Fibroblast of lung (primary cell): ENCODE data around the gene ASB18. TPM values are rescaled to one million over a fixed set of nuclear protein-coding genes. Genes with fewer than 3 reads are reported as not detected.

Experiments used
- DNase-seq, 2 donors: peaks; one replicate each; pipeline versions ENCODE4 v3.0.0 to v3.0.0-alpha.2; 2010; ENCODE audit warnings: low read depth in 2 of 2
- H2AFZ ChIP-seq: 2 replicates; pipeline ENCODE4 v1.5.1; 2012; ENCODE audit warnings: low read length, control low read depth, inconsistent platforms
- H3K27ac ChIP-seq: 2 replicates; pipeline ENCODE4 v1.5.1; 2011; ENCODE audit warnings: low read length, control low read depth; ENCODE audit not compliant: insufficient read depth
- H3K27me3 ChIP-seq: 2 replicates; pipeline ENCODE4 v1.5.1; 2011; ENCODE audit warnings: mild to moderate bottlenecking, low read length; ENCODE audit not compliant: control insufficient read depth, insufficient read depth
- H3K36me3 ChIP-seq: 2 replicates; pipeline ENCODE4 v1.5.1; 2011; ENCODE audit warnings: low read length; ENCODE audit not compliant: control insufficient read depth, insufficient read depth
- H3K4me1 ChIP-seq: 2 replicates; pipeline ENCODE4 v1.5.1; 2011; ENCODE audit warnings: low read length; ENCODE audit not compliant: control insufficient read depth, insufficient read depth; ENCODE audit errors: extremely low read depth
- H3K4me2 ChIP-seq: 2 replicates; pipeline ENCODE4 v1.5.1; 2011; ENCODE audit warnings: low read length, control low read depth; ENCODE audit not compliant: insufficient read depth; ENCODE audit errors: extremely low read depth
- H3K4me3 ChIP-seq, 4 experiments: fragments of 200-600 bp in 1 of 4; sonication (generic) in 1 of 4; replicated peaks in 1 of 4; 2 replicates each; pipeline ENCODE4 v1.5.1; 2011 to 2016; ENCODE audit warnings: low read length in 4 of 4, low read depth in 3 of 4, mild to moderate bottlenecking in 3 of 4, control low read depth in 2 of 4, inconsistent platforms in 1 of 4, mixed read lengths in 1 of 4; ENCODE audit not compliant: insufficient read depth in 1 of 4; ENCODE audit errors: control extremely low read depth in 1 of 4
- H3K79me2 ChIP-seq: 2 replicates; pipeline ENCODE4 v1.5.1; 2012; ENCODE audit warnings: mild to moderate bottlenecking, low read length, inconsistent platforms; ENCODE audit not compliant: control insufficient read depth, insufficient read depth
- H3K9ac ChIP-seq: 2 replicates; pipeline ENCODE4 v1.5.1; 2011; ENCODE audit warnings: mild to moderate bottlenecking, low read length, control low read depth; ENCODE audit not compliant: insufficient read depth
- H3K9me3 ChIP-seq: 2 replicates; pipeline ENCODE4 v1.5.1; 2012; ENCODE audit warnings: low read depth, low read length; ENCODE audit not compliant: control insufficient read depth, insufficient read depth
- H4K20me1 ChIP-seq: 2 replicates; pipeline ENCODE4 v1.5.1; 2011; ENCODE audit warnings: low read length; ENCODE audit not compliant: control insufficient read depth, insufficient read depth; ENCODE audit errors: extremely low read depth
- EZH2 ChIP-seq: IDR thresholded peaks from 2 replicates; pipeline ENCODE4 v1.5.1; 2012; ENCODE audit warnings: low read length, control low read depth, mild to moderate bottlenecking; ENCODE audit errors: missing control alignments
- polyA plus RNA-seq, 2 donors: library from polyadenylated mRNA; depleted of rRNA in 1 of 2; stranded (reverse) in 1 of 2; unstranded in 1 of 2; fragments of >200 nt; gene quantifications; 2 replicates each; pipeline ENCODE4 v1.2.1, GENCODE V29; 2011 to 2012; ENCODE audit warnings: missing spikeins in 1 of 2
- total RNA-seq: library from RNA; depleted of rRNA; stranded (reverse); fragments of >200 nt; gene quantifications from 2 replicates; pipeline ENCODE4 v1.2.1, GENCODE V29; 2014
- TF ChIP-seq, protein P1 (sequence below), 2 donors: IDR thresholded peaks in 1 of 2; conservative IDR thresholded peaks in 1 of 2; 1 replicate in 1 of 2; 2 replicates in 1 of 2; pipeline ENCODE4 v1.5.1; 2011 to 2012; ENCODE audit warnings: low read length in 2 of 2, control low read depth in 1 of 2, inconsistent platforms in 1 of 2, low read depth in 1 of 2, mild to moderate bottlenecking in 1 of 2

ASB18 gene
- total and polyA plus RNA-seq, 2 donors (not counting 1 experiment from before 2014, with no cell fraction given): not detected

DNA sequence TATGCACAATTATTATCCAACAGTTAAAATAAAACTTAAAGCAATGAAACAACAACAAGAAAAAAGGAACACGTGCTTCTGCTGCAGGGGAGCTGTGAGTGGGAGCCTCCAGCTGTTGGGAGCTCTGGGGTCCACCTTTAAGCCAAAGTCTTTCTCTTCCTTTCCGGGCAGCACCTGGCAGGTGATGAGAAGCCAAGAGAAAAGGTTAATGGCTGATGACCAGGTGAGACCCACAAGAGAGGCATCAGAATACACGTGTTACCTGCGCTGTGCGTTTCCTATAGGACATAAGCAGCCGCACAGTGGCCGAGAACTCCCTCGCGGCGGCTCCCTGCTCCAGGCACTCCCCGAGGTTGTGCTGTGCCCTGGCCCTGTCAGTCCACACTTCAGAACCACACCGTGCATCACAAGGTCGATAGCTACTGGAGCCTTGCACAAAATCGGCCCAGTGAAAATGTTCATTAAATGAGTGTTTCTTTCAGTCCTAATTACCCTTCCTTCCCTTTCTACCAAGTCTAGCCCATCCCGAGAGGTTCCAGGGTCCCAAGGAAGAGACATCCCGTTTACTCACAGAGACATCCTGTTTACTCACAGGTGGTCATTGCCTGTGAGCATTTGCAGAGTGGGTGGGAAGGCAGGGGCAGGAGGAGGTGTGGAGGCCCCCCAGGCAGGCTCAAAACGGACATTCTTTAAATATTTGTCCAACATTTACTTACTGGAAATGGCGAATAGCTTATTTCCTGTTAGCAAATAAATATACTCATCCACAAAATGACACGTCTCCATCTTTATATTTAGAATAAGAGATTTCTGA is 44.9 kb upstream of the ASB18 start:
- Histone ChIP-seq H3K9me3 (no peaks in the 10 kb centered on the region), H3K27me3 (no peaks in the 10 kb centered on the region), H3K27ac (no peak overlapping the region), H3K4me1 (no peaks in the 10 kb centered on the region), H3K4me2 (no peak overlapping the region), H3K36me3 (no peaks in the 10 kb centered on the region), H4K20me1 (no peaks in the 10 kb centered on the region), H3K4me3 (no peak overlapping the region), H2AFZ (no peak overlapping the region), H3K79me2 (no peaks in the 10 kb centered on the region), H3K9ac (no peak overlapping the region)
- TF ChIP-seq, protein P1, sequence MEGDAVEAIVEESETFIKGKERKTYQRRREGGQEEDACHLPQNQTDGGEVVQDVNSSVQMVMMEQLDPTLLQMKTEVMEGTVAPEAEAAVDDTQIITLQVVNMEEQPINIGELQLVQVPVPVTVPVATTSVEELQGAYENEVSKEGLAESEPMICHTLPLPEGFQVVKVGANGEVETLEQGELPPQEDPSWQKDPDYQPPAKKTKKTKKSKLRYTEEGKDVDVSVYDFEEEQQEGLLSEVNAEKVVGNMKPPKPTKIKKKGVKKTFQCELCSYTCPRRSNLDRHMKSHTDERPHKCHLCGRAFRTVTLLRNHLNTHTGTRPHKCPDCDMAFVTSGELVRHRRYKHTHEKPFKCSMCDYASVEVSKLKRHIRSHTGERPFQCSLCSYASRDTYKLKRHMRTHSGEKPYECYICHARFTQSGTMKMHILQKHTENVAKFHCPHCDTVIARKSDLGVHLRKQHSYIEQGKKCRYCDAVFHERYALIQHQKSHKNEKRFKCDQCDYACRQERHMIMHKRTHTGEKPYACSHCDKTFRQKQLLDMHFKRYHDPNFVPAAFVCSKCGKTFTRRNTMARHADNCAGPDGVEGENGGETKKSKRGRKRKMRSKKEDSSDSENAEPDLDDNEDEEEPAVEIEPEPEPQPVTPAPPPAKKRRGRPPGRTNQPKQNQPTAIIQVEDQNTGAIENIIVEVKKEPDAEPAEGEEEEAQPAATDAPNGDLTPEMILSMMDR (conservative IDR thresholded peaks at IDR 0.05 in 1 of 2, IDR thresholded peaks at IDR 0.05 in 1 of 2; ENCODE audit: low read depth in 1 of 2, low read length in 2 of 2): no peak
- TF ChIP-seq EZH2: no peak
- no peak for DNase-seq

DNA sequence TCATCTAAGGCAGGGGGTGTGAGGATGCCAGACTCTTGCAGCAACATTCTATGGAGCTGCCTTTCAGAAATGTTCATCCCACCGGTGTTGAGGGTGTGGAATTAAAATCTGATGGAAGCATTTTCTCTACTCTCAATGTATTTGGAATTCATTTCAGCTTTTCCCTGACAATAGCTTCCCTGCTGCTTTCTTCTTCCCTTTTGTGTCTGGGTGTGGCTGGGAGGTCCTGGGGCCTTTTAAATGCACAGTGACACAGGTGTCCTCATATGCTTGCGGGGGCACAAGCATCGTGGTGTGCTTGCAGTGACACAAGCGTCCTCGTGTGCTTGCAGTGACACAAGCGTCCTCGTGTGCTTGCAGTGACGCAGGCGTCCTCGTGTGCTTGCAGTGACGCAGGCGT is 43.4 kb upstream of the ASB18 start:
- Histone ChIP-seq H3K4me1 (no peaks in the 10 kb centered on the region), H3K79me2 (no peaks in the 10 kb centered on the region), H3K9ac (no peak overlapping the region), H4K20me1 (no peaks in the 10 kb centered on the region), H3K9me3 (no peaks in the 10 kb centered on the region), H2AFZ (no peak overlapping the region), H3K4me3 (no peak overlapping the region), H3K27me3 (no peaks in the 10 kb centered on the region), H3K36me3 (no peaks in the 10 kb centered on the region), H3K27ac (no peak overlapping the region), H3K4me2 (no peak overlapping the region)
- no peak for DNase-seq
- TF ChIP-seq EZH2: no peak
- TF ChIP-seq, protein P1 (conservative IDR thresholded peaks at IDR 0.05 in 1 of 2, IDR thresholded peaks at IDR 0.05 in 1 of 2; ENCODE audit: low read depth in 1 of 2, low read length in 2 of 2): no peak

DNA sequence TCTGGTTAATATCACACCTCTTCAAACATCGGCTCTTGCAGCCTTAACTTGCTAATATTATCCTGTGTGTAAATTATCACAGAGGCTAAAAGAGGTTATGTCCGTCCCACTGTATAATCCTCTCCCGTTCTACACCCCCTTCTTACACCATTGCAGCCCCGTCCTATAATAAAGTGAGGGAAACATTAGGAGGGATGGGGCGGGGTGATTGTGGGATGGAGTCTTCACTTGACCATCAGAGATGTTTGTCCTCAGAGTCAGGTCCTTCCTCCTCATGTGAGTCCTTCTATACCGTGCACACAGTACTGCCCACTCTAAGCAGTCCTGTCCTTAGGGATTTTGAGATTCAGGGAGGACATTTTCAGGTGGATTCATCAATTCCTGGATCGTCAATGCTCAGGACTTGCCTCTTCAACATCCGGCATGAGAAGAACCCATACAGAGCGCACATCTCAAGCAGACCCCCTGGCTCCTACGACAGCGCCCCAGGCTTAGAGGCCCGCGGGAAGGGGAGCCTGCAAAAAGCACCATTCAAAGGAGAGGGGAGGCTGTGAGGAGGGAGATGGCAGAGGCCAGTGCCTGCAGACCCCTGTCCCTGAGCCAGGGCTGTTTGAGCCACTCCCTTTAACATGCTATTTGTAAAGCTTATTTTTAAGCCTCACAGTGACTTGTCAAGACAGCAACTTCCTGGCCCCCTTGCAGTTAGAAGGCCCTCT is 42.8 kb upstream of the ASB18 start:
- no peak for DNase-seq
- Histone ChIP-seq H3K79me2 (no peaks in the 10 kb centered on the region), H3K9ac (no peak overlapping the region), H3K36me3 (no peaks in the 10 kb centered on the region), H3K27me3 (no peaks in the 10 kb centered on the region), H3K27ac (no peak overlapping the region), H3K9me3 (no peaks in the 10 kb centered on the region), H3K4me1 (no peaks in the 10 kb centered on the region), H2AFZ (no peak overlapping the region), H3K4me3 (no peak overlapping the region), H3K4me2 (no peak overlapping the region), H4K20me1 (no peaks in the 10 kb centered on the region)
- TF ChIP-seq, protein P1 (conservative IDR thresholded peaks at IDR 0.05 in 1 of 2, IDR thresholded peaks at IDR 0.05 in 1 of 2; ENCODE audit: low read depth in 1 of 2, low read length in 2 of 2): no peak
- no peak for TF ChIP-seq EZH2
